HG03432 (cell line): ENCODE results near the gene LRRC49.

Source experiments
- ATAC-seq: cut with Tn5 transposase; IDR thresholded peaks from one replicate; pipeline ENCODE4 v1.9.1; 2021; ENCODE audit warnings: mild to moderate bottlenecking, moderate library complexity; ENCODE audit not compliant: unreplicated experiment

LRRC49 gene

GRCh38 chr15:71083349-71083748 lies 190.7 kb downstream of the LRRC49 start:
- ATAC-seq: no peak

- no peak for ATAC-seq
These were observed 191.6 kb downstream of the LRRC49 start for GRCh38 chr15:71084264-71084663.

GRCh38 chr15:71085809-71086208 lies 193.2 kb downstream of the LRRC49 start:
- no peak for ATAC-seq

GRCh38 chr15:71088155-71088554 lies 195.5 kb downstream of the LRRC49 start:
- ATAC-seq: no peak

- ATAC-seq: no peak
These were observed 196.1 kb downstream of the LRRC49 start for GRCh38 chr15:71088683-71089082.

GRCh38 chr15:71089801-71090200 lies 197.2 kb downstream of the LRRC49 start:
- ATAC-seq: no peak

- ATAC-seq: no peak
These were observed 199.0 kb downstream of the LRRC49 start for GRCh38 chr15:71091601-71092000.

- ATAC-seq: no peak
These were observed 199.5 kb downstream of the LRRC49 start for GRCh38 chr15:71092056-71092600.

GRCh38 chr15:71093054-71094024 lies 200.7 kb downstream of the LRRC49 start:
- ATAC-seq: no peak

GRCh38 chr15:71094137-71094536 lies 201.5 kb downstream of the LRRC49 start:
- no peak for ATAC-seq

GRCh38 chr15:71096676-71097075 lies 204.1 kb downstream of the LRRC49 start:
- ATAC-seq: no peak

GRCh38 chr15:71097890-71098289 lies 205.3 kb downstream of the LRRC49 start:
- no peak for ATAC-seq

- no peak for ATAC-seq
These were observed 206.3 kb downstream of the LRRC49 start for GRCh38 chr15:71098920-71099319.
